Sciatic nerve (tissue), 2 donors: ENCODE data around the gene CAMK2N1. TPM values are rescaled to one million over a fixed set of nuclear protein-coding genes. Genes with fewer than 3 reads are reported as not detected.
"Not testable (repeated sequence)": the region's sequence is repeated elsewhere in the genome, so short reads cannot be mapped to it uniquely, and the experiment has no call there.

Experiments used
- ATAC-seq: fragments of 200-7000 bp; cut with Tn5 transposase; one replicate; pipeline ENCODE4 v1.9.1; 2020; ENCODE audit warnings: mild to moderate bottlenecking, moderate library complexity
- DNase-seq: peaks from one replicate; pipeline ENCODE4 v3.0.0-alpha.2; 2020; ENCODE audit warnings: low spot score
- intact Hi-C: fragments of 100-400 bp; cut with DNase I; formaldehyde crosslinking; loops from one replicate; pipeline ENCODE4 v1.14.2; 2022
- total RNA-seq: library from RNA; stranded (reverse); fragmentation: NEBNext Ultra II Directional; extraction: Animal tissue kit (Norgen Biotek cat#: 25700); gene quantifications from one replicate; pipeline ENCODE4 v1.2.1, GENCODE V29; 2021
- donor health status: DM: no; HTN: no; CAD: no.
- donor health status: DM: no; HTN: no; CAD: no.

The CAMK2N1 gene
- total RNA-seq, 1 donor from 2014 or later = 8.2 TPM

- intact Hi-C loops = no loop called here
Observed at GRCh38 chr1:20499105-20499504, 13.1 kb upstream of the CAMK2N1 start.

GRCh38 chr1:20498116-20498515, 12.1 kb upstream of the CAMK2N1 start:
- intact Hi-C loops = no loop called here
- no peak for ATAC-seq
- no peak for DNase-seq

More at GRCh38 chr1:20499105-20499504, 13.1 kb upstream of the CAMK2N1 start:
- ATAC-seq (no peak), DNase-seq (no peak)

GRCh38 chr1:20497506-20497905, 11.5 kb upstream of the CAMK2N1 start:
- DNase-seq (no peak), ATAC-seq (no peak)
- intact Hi-C loops = no loop called here

- DNase-seq, intact Hi-C loops, ATAC-seq: not testable (repeated sequence)
Observed at GRCh38 chr1:20496725-20497383, 10.8 kb upstream of the CAMK2N1 start.

- intact Hi-C loops = no loop called here
- no peak for ATAC-seq
- DNase-seq = no peak
Observed at GRCh38 chr1:20496241-20496661, 10.2 kb upstream of the CAMK2N1 start.

- ATAC-seq = no peak
- no peak for DNase-seq
- intact Hi-C loops = no loop called here
Observed at GRCh38 chr1:20495661-20496060, 9.7 kb upstream of the CAMK2N1 start.

- DNase-seq (no peak), ATAC-seq (no peak)
- intact Hi-C loops = loop anchor here (5.0 kb wide), 1 partner anchor 282 kb away; no protein-coding TSS in a partner anchor
Observed at GRCh38 chr1:20494609-20495311, 8.8 kb upstream of the CAMK2N1 start.

GRCh38 chr1:20493839-20494608, 8.0 kb upstream of the CAMK2N1 start:
- DNase-seq (peak; percentile 92), ATAC-seq (peak; percentile 90)
- intact Hi-C loops = loop anchor here (5.0 kb wide), 1 partner anchor 282 kb away; no protein-coding TSS in a partner anchor

GRCh38 chr1:20493309-20493708, 7.3 kb upstream of the CAMK2N1 start:
- ATAC-seq (peak; percentile 25), DNase-seq (no peak)
- intact Hi-C loops = loop anchor here (5.0 kb wide), 1 partner anchor 281 kb away; no protein-coding TSS in a partner anchor

GRCh38 chr1:20492751-20493150, 6.7 kb upstream of the CAMK2N1 start:
- ATAC-seq (no peak), DNase-seq (no peak)
- intact Hi-C loops = loop anchor here (5.0 kb wide), 1 partner anchor 280 kb away; no protein-coding TSS in a partner anchor

GRCh38 chr1:20491866-20492265, 5.9 kb upstream of the CAMK2N1 start:
- intact Hi-C loops = loop anchor here (5.0 kb wide), 1 partner anchor 280 kb away; no protein-coding TSS in a partner anchor
- DNase-seq = no peak
- ATAC-seq = no peak

- ATAC-seq = no peak
- DNase-seq = no peak
- intact Hi-C loops = loop anchor here (5.0 kb wide), 1 partner anchor 279 kb away; no protein-coding TSS in a partner anchor
Observed at GRCh38 chr1:20491178-20491577, 5.2 kb upstream of the CAMK2N1 start.

- no peak for DNase-seq
- no peak for ATAC-seq
- intact Hi-C loops = loop anchor here (10.0 kb wide), 1 partner anchor 112 kb away; no protein-coding TSS in a partner anchor
Observed at GRCh38 chr1:20487236-20487590, 1.2 kb upstream of the CAMK2N1 start.

- peak; percentile 80 for ATAC-seq
- intact Hi-C loops = loop anchor here (10.0 kb wide), 1 partner anchor 112 kb away; no protein-coding TSS in a partner anchor
- DNase-seq = no peak
Observed at GRCh38 chr1:20486457-20487235, 636 bp upstream of the CAMK2N1 start.

GRCh38 chr1:20484519-20485462, 1.2 kb downstream of the CAMK2N1 start:
- ATAC-seq (no peak), DNase-seq (no peak)
- intact Hi-C loops = loop anchor here (10.0 kb wide), 1 partner anchor 110 kb away; no protein-coding TSS in a partner anchor

GRCh38 chr1:20483833-20484518, 2.0 kb downstream of the CAMK2N1 start:
- ATAC-seq (peak; percentile 5), DNase-seq (no peak)
- intact Hi-C loops = loop anchor here (10.0 kb wide), 1 partner anchor 109 kb away; no protein-coding TSS in a partner anchor
